Breast epithelium (tissue), 4 donors: Measurements from ENCODE around the gene IL11. TPM values are rescaled to one million over a fixed set of nuclear protein-coding genes. Genes with fewer than 3 reads are reported as not detected.

Experiments
- DNase-seq, 2 donors: peaks; one replicate each; pipeline ENCODE4 v3.0.0-alpha.2; 2019; ENCODE audit warnings: low spot score in 2 of 2
- H3K27ac ChIP-seq, 2 donors: fragments of 200-600 bp; sonication (generic) in 1 of 2; one replicate each; pipeline ENCODE4 v1.5.1; 2016 to 2019; ENCODE audit warnings: mild to moderate bottlenecking in 1 of 2
- H3K27me3 ChIP-seq, 2 donors: fragments of 200-600 bp; sonication (generic) in 1 of 2; one replicate each; pipeline versions ENCODE4 v1.5.1 to v1.6.0; 2017 to 2019; ENCODE audit warnings: control low read depth in 1 of 2, mild to moderate bottlenecking in 1 of 2
- H3K36me3 ChIP-seq: fragments of 200-600 bp; one replicate; pipeline ENCODE4 v1.5.1; 2019
- H3K4me1 ChIP-seq, 2 donors: fragments of 200-600 bp; sonication (generic); one replicate each; pipeline ENCODE4 v1.5.1; 2016 to 2019; ENCODE audit warnings: control low read depth in 1 of 2
- H3K4me3 ChIP-seq, 3 donors: fragments of 200-600 bp; sonication (generic); 1 replicate in 2 of 3; 2 replicates in 1 of 3; pipeline ENCODE4 v1.5.1; 2016 to 2019; ENCODE audit warnings: mild to moderate bottlenecking in 3 of 3, moderate library complexity in 2 of 3
- H3K9me3 ChIP-seq, 2 donors: fragments of 200-600 bp; sonication (generic) in 1 of 2; one replicate each; pipeline ENCODE4 v1.5.1; 2016 to 2019; ENCODE audit warnings: control low read depth in 1 of 2
- CTCF ChIP-seq, 3 donors: fragments of 450-650 bp; IDR thresholded peaks; one replicate each; pipeline ENCODE4 v1.5.1; 2016 to 2017; ENCODE audit warnings: antibody characterized with exemption in 3 of 3, mild to moderate bottlenecking in 3 of 3, moderate library complexity in 3 of 3
- POLR2A ChIP-seq: fragments of 450-650 bp; IDR thresholded peaks from one replicate; pipeline ENCODE4 v1.6.1; 2016; ENCODE audit warnings: antibody characterized with exemption, mild to moderate bottlenecking, moderate library complexity
- POLR2AphosphoS5 ChIP-seq, 3 donors: sonication (generic); formaldehyde crosslinking; IDR thresholded peaks; one replicate each; pipeline ENCODE4 v1.6.1; 2017; ENCODE audit warnings: antibody characterized with exemption in 3 of 3
- intact Hi-C: fragments of 100-400 bp; cut with DNase I; formaldehyde crosslinking; loops from one replicate; pipeline ENCODE4 v1.15.1; 2023; ENCODE audit warnings: low total_unique reads
- total RNA-seq, 3 donors: library from RNA; depleted of rRNA; stranded (reverse); fragments of >200 nt; gene quantifications; one replicate each; pipeline ENCODE4 v1.1.0, GENCODE V29; 2016

Gene IL11
- total RNA-seq, 3 donors from 2014 or later: 0.29 to 1.3 TPM; not detected in 1

GRCh38 chr19:55347442-55348009 lies 22.7 kb downstream of the IL11 start:
- intact Hi-C loops: no loop called here
- DNase-seq: no peak
- H3K4me1 ChIP-seq: no peaks in the 10 kb centered on the region
- TF ChIP-seq POLR2AphosphoS5 (IDR thresholded peaks at IDR 0.05): no peak
- no peak overlapping the region for H3K27ac ChIP-seq
- no peaks in the 10 kb centered on the region for H3K9me3 ChIP-seq
- no peaks in the 10 kb centered on the region for H3K36me3 ChIP-seq
- peaks cover 6 to 14% of the 10 kb centered on the region in 2 donors for H3K27me3 ChIP-seq
- no peak overlapping the region for H3K4me3 ChIP-seq

- Histone ChIP-seq H3K27me3 (peaks cover 0 to 8% of the 10 kb centered on the region in 2 donors), H3K9me3 (no peaks in the 10 kb centered on the region), H3K36me3 (no peaks in the 10 kb centered on the region), H3K4me1 (no peaks in the 10 kb centered on the region), H3K4me3 (no peak overlapping the region), H3K27ac (peak overlapping the region in 1 of 2 donors; percentile 58)
- intact Hi-C loops: no loop called here
- no peak for DNase-seq
- TF ChIP-seq POLR2AphosphoS5 (IDR thresholded peaks at IDR 0.05): no peak
- no peak for TF ChIP-seq POLR2A
- TF ChIP-seq CTCF (IDR thresholded peaks at IDR 0.05): no peak
Observed at GRCh38 chr19:55346725-55347441, 23.4 kb downstream of the IL11 start.

GRCh38 chr19:55345818-55346724 lies 24.2 kb downstream of the IL11 start:
- Histone ChIP-seq H3K9me3 (no peaks in the 10 kb centered on the region), H3K36me3 (no peaks in the 10 kb centered on the region), H3K27ac (peak overlapping the region; percentile 25 to 58), H3K4me3 (no peak overlapping the region), H3K4me1 (no peaks in the 10 kb centered on the region), H3K27me3 (no peaks in the 10 kb centered on the region)
- no peak for TF ChIP-seq POLR2A
- no peak for TF ChIP-seq POLR2AphosphoS5 (IDR thresholded peaks at IDR 0.05)
- no peak for TF ChIP-seq CTCF (IDR thresholded peaks at IDR 0.05)
- intact Hi-C loops: no loop called here
- no peak for DNase-seq

GRCh38 chr19:55345101-55345817 lies 25.0 kb downstream of the IL11 start:
- Histone ChIP-seq H3K4me1 (no peaks in the 10 kb centered on the region), H3K27ac (peak overlapping the region; percentile 25 to 58), H3K9me3 (no peaks in the 10 kb centered on the region), H3K4me3 (no peak overlapping the region), H3K36me3 (no peaks in the 10 kb centered on the region), H3K27me3 (no peaks in the 10 kb centered on the region)
- intact Hi-C loops: no loop called here
- TF ChIP-seq POLR2A: no peak
- TF ChIP-seq CTCF (IDR thresholded peaks at IDR 0.05): no peak
- TF ChIP-seq POLR2AphosphoS5 (IDR thresholded peaks at IDR 0.05): no peak
- no peak for DNase-seq

- peak in 1 of 2 donors; percentile 37 for DNase-seq
- Histone ChIP-seq H3K27ac (peak overlapping the region; percentile 1 to 39), H3K4me3 (no peak overlapping the region), H3K27me3 (no peaks in the 10 kb centered on the region), H3K36me3 (no peaks in the 10 kb centered on the region), H3K4me1 (no peaks in the 10 kb centered on the region), H3K9me3 (no peaks in the 10 kb centered on the region)
- intact Hi-C loops: no loop called here
- no peak for TF ChIP-seq POLR2AphosphoS5 (IDR thresholded peaks at IDR 0.05)
- no peak for TF ChIP-seq POLR2A
- TF ChIP-seq CTCF (IDR thresholded peaks at IDR 0.05): no peak
Observed at GRCh38 chr19:55344444-55344843, 25.8 kb downstream of the IL11 start.
